ENCODE data around the gene MDM2. TPM values are rescaled to one million over a fixed set of nuclear protein-coding genes. Genes with fewer than 3 reads are reported as not detected.

MDM2 gene
- 74.8 TPM for total RNA-seq (2013)
- polyA plus RNA-seq: 10 to 100 TPM; 16.2 to 39.9 (median 27.6) TPM
- 37.8 and 49.6 TPM in 2 replicates for polyA minus RNA-seq
- total RNA-seq: 122 to 483 (median 223) reads per million in 11 experiments

GRCh38 chr12:68807576-68808387 lies at the start of gene MDM2:
TSS of gene MDM2 (plus strand) at chr12:68808177. CDS start at chr12:68808478, 301 bp downstream.
- peak within 1 kb of the TSS; percentile 87 to 98 (median 97) for H3K4me3 ChIP-seq (replicated peaks in 1 of 3; ENCODE audit: low read depth in 2 of 3, low read length in 3 of 3)
- H3K9ac ChIP-seq (ENCODE audit: insufficient read depth, low read length, poor library complexity, severe bottlenecking): peak within 1 kb of the TSS; percentile 98
- Mint-ChIP-seq H3K4me1 (peaks cover 28% of the 10 kb centered on the region), H3K4me3 (peak within 1 kb of the TSS; percentile 95 to 96), H3K36me3 (peaks cover 16 to 32% of the 10 kb centered on the region in 2 donors), H3K9me3 (peaks cover 0 to 6% (median 0%) of the 10 kb centered on the region in 7 donors), H3K27ac (peak within 1 kb of the TSS; percentile 95 to 98 (median 98)), H3K27me3 (ENCODE audit: low read depth in 3 of 3) (peaks cover 0 to 4% (median 0%) of the 10 kb centered on the region in 3 donors)
- TF ChIP-seq CTCF (IDR thresholded peaks at IDR 0.05): peak; percentile 77
- peak within 1 kb of the TSS; percentile 98 for H3K27ac ChIP-seq (ENCODE audit: low read depth in 1 of 2, low read length in 2 of 2)
- intact Hi-C loops (cut with micrococcal nuclease): loop anchor here in 1 of 2 donors (1.0 to 2.0 kb wide), 2 partner anchors 20 to 61 kb away; partner anchors contain the start of gene SLC35E3
- H3K9me3 ChIP-seq (replicated peaks in 1 of 2; ENCODE audit: control insufficient read depth in 1 of 2, insufficient read depth in 1 of 2, low read length in 2 of 2): no peaks in the 10 kb centered on the region
- H4K20me1 ChIP-seq (ENCODE audit: insufficient read depth, low read length): peaks cover 32% of the 10 kb centered on the region
- H2AFZ ChIP-seq (ENCODE audit: insufficient read depth, low read depth, low read length, poor library complexity, severe bottlenecking): peak within 1 kb of the TSS; percentile 99
- WGBS (ENCODE audit: insufficient coverage): 0% methylated on average over 63 of the region's 72 CpGs
- H3K4me2 ChIP-seq (replicated peaks; ENCODE audit: extremely low read depth, low read length, poor library complexity, severe bottlenecking): peak within 1 kb of the TSS; percentile 69
- H3K4me1 ChIP-seq (ENCODE audit: control insufficient read depth in 1 of 2, insufficient read depth in 2 of 2, low read length in 2 of 2): peaks cover 14 to 22% of the 10 kb centered on the region in 2 donors
- H3K36me3 ChIP-seq (replicated peaks in 1 of 2; ENCODE audit: control insufficient read depth in 1 of 2, insufficient read depth in 2 of 2, low read length in 2 of 2): peaks cover 22 to 23% of the 10 kb centered on the region in 2 donors
- peak; percentile 89 to 95 (median 95) for DNase-seq
- H3K27me3 ChIP-seq (ENCODE audit: control insufficient read depth in 2 of 2, insufficient read depth in 2 of 2, low read length in 2 of 2): no peaks in the 10 kb centered on the region
- peaks cover 49% of the 10 kb centered on the region for H3K79me2 ChIP-seq (ENCODE audit: insufficient read depth, low read length)

GRCh38 chr12:68759852-68760251 lies 48.1 kb upstream of the MDM2 start:
- Histone ChIP-seq H3K79me2 (ENCODE audit: insufficient read depth, low read length) (no peaks in the 10 kb centered on the region), H2AFZ (ENCODE audit: insufficient read depth, low read depth, low read length, poor library complexity, severe bottlenecking) (no peak overlapping the region), H3K27me3 (ENCODE audit: control insufficient read depth in 2 of 2, insufficient read depth in 2 of 2, low read length in 2 of 2) (no peaks in the 10 kb centered on the region), H3K4me2 (replicated peaks; ENCODE audit: extremely low read depth, low read length, poor library complexity, severe bottlenecking) (no peak overlapping the region), H3K9me3 (replicated peaks in 1 of 2; ENCODE audit: control insufficient read depth in 1 of 2, insufficient read depth in 1 of 2, low read length in 2 of 2) (no peaks in the 10 kb centered on the region), H3K4me3 (replicated peaks in 1 of 3; ENCODE audit: low read depth in 2 of 3, low read length in 3 of 3) (no peak overlapping the region), H3K4me1 (ENCODE audit: control insufficient read depth in 1 of 2, insufficient read depth in 2 of 2, low read length in 2 of 2) (no peaks in the 10 kb centered on the region), H4K20me1 (ENCODE audit: insufficient read depth, low read length) (no peaks in the 10 kb centered on the region), H3K27ac (ENCODE audit: low read depth in 1 of 2, low read length in 2 of 2) (no peak overlapping the region), H3K36me3 (replicated peaks in 1 of 2; ENCODE audit: control insufficient read depth in 1 of 2, insufficient read depth in 2 of 2, low read length in 2 of 2) (peaks cover 28 to 62% of the 10 kb centered on the region in 2 donors), H3K9ac (ENCODE audit: insufficient read depth, low read length, poor library complexity, severe bottlenecking) (no peak overlapping the region)
- Mint-ChIP-seq H3K9me3 (no peaks in the 10 kb centered on the region), H3K27me3 (ENCODE audit: low read depth in 3 of 3) (peaks cover 0 to 2% (median 0%) of the 10 kb centered on the region in 3 donors), H3K36me3 (peaks cover 58 to 83% of the 10 kb centered on the region in 2 donors), H3K27ac (peak overlapping the region in 2 of 7 donors; percentile 48 to 75), H3K4me3 (no peak overlapping the region), H3K4me1 (no peaks in the 10 kb centered on the region)
- DNase-seq: no peak
- intact Hi-C loops (cut with micrococcal nuclease): no loop called here
- WGBS (ENCODE audit: insufficient coverage): no CpG with 5 or more reads among the region's 5 CpGs
- no peak for TF ChIP-seq CTCF (IDR thresholded peaks at IDR 0.05)
